ENCODE results near the gene UPB1.
"Not testable (repeated sequence)": the region's sequence is repeated elsewhere in the genome, so short reads cannot be mapped to it uniquely, and the experiment has no call there.

Gene UPB1

GRCh38 chr22:24481641-24482040, 13.5 kb upstream of the UPB1 start:
- DNase-seq (ENCODE audit: low read depth): no peak

DNA sequence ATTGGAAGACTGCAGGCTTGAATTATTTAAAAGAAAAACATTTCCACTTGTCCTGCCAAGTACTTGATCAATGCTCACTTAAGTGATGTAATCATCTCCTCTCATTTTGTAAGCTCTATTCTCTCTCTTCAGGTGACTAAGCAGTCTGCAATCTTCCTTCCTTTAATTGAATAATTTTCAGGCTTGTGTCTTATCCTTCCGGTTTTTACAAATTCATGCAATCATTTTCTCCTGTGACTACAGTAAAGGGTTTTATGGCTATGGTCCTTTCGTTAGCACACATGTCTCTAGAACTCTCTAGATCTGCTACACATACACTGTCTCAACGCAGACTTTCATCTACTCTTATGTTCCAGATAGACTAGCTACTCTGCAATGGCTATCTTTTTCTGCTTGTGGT, 12.6 kb upstream of the UPB1 start:
- no peak for DNase-seq (ENCODE audit: low read depth)

DNA sequence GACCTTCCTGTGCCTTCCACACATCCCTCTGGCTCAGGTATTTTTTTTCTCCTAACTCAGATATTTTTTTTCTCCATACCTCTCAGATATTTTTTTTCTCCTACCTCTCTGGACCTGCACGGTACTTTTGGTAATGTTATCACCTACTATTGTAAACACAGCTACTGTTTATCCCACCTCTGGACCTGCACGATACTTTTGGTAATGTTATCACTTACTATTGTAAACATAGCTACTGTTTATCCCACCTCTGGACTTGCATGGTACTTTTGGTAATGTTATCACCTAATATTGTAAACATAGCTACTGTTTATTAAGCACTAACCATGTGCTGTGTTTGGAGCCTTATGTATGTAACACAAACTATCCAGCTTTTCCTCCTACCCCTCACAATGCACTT, 12.1 kb upstream of the UPB1 start:
- DNase-seq (ENCODE audit: low read depth): no peak

- DNase-seq (ENCODE audit: low read depth): no peak
Measured at GRCh38 chr22:24483976-24484545, 11.1 kb upstream of the UPB1 start.

DNA sequence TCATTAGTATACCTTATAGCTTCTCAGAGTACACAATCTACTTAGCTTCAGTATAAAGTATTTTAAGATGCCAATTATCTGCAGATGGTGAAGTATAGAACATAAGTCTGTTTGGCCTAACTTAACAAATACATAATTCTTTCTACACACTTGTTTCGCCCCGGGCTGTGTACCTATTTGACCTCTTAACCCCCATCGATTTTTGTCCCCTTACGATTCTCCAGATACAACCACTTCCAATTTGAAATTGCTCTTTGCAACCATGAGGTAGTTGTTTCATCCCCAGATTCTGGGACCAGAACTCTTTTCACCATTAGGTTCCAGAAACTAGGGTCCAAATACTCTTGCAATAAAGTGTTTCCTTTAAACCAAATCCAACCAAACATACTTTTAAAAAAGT, 10.0 kb upstream of the UPB1 start:
- DNase-seq (ENCODE audit: low read depth): no peak

- no peak for DNase-seq (ENCODE audit: low read depth)
Measured at GRCh38 chr22:24485608-24486007, 9.5 kb upstream of the UPB1 start.

GRCh38 chr22:24486501-24486921, 8.6 kb upstream of the UPB1 start:
- DNase-seq (ENCODE audit: low read depth): no peak

DNA sequence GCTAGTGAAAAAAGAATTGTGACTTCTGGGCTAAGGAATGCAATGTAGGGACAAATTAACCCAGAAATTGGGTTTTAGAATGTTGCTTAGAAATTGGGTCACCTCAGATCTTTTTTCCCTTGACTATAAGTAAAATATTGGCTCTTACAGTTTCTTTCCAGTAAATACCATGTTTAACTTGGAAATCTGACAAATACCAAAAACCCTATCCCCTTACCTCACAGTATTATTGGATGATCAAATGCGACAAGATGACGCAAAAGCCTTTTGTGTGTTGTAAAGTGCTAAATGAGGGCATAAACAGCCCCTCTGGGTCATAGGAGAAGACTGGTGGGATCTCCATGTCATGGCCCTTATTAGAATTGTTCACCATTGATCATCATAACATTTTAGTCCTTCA, 6.1 kb upstream of the UPB1 start:
- no peak for DNase-seq (ENCODE audit: low read depth)

- not testable (repeated sequence) for DNase-seq (ENCODE audit: low read depth)
Measured at GRCh38 chr22:24489434-24489833, 5.7 kb upstream of the UPB1 start.

- no peak for DNase-seq (ENCODE audit: low read depth)
Measured at GRCh38 chr22:24492391-24492790, 2.7 kb upstream of the UPB1 start.

DNA sequence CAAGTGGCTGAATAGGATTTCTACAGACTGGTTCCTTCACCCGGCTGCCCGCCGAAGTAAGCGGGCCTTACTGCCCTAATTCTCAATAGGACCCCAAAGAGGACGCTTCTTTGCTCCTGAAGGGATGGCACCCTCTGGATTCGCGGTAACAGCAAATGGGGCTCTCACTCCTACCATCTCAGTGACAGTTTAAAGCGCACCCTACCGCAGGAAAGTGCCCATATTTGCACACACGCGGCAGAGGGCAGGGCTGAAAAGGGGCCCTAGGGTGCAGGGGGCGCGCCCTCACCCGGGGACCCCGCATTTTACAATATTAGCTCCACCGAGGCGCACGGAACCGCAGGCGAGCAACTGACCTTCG, 985 bp upstream of the UPB1 start:
- DNase-seq (ENCODE audit: low read depth): no peak

DNA sequence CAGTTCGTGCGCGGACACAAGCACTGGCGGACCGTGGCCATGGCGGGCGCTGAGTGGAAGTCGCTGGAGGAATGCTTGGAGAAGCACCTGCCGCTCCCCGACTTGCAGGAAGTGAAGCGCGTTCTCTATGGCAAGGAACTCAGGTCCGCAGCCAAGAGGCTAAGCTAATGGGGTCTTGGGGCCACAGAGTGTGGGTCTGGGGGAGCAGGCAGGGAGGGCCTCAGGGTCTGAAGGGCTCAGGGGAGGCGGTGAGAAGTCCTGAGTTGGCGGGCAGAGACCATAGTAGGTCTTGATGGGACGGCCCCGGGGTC, 188 bp downstream of the UPB1 start:
- DNase-seq (ENCODE audit: low read depth): no peak

DNA sequence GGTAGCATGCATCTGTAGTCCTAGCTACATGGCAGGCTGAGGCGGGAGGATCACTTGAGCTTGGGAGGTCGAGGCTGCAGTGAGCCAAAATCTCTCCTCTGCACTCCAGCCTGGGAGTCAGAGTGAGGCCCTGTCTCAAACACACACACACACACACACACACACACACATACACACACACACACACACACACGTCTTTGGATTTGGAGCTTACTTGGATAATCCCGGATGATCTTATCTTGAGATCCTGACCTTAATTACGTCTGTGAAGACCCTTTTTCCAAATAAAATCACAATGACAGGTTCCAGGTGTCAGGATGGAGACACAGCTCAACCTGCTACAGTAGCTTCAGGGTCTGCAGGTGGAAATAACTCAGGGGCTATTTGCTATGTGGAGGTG, 1.1 kb downstream of the UPB1 start:
- no peak for DNase-seq (ENCODE audit: low read depth)

DNA sequence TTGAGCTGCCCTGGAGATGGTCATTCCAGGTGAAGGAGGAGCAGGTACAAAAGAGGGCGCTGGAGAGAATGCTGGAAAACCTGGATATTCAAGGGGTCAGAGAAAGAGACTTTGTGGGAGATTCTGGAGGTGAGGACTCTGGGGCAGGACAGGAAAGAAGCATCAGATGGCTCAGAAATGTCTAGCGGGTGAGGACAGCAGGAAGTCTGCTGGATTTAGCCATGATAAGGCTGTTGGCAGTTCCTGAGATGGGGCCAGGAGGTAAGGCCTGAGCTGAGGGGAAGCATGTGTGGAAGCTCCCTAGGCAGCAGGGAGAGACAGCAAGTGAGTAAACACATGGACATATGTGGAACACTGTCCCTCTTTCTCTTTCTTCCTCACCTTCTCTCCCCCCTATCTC, 1.5 kb downstream of the UPB1 start:
- no peak for DNase-seq (ENCODE audit: low read depth)

- no peak for DNase-seq (ENCODE audit: low read depth)
Measured at GRCh38 chr22:24497841-24498258, 2.7 kb downstream of the UPB1 start.

GRCh38 chr22:24498824-24499223, 3.7 kb downstream of the UPB1 start:
- DNase-seq (ENCODE audit: low read depth): no peak

DNA sequence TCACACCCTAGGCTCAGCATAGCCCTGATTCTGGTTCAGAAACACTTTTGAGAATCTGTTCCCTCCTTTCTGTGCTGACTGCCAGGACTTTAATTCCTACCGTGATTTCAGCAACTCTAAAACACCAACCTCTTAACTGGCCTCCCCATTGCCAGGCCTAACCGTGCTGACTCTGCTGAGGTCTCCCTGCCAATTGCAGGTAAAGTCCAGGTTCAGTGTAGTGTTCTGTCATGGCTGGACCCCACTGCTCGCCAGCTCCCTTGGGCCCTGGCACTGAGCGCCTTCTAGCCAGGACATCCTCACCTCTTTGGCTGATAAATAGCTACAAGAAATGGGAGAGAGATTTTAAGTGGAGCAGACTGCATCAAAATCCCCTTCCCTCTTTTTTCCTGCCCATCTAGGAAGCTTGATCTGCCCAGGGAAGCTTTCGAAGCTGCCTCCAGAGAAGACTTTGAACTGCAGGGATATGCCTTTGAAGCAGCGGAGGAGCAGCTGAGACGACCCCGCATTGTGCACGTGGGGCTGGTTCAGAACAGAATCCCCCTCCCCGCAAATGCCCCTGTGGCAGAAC, 4.7 kb downstream of the UPB1 start:
- no peak for DNase-seq (ENCODE audit: low read depth)

DNA sequence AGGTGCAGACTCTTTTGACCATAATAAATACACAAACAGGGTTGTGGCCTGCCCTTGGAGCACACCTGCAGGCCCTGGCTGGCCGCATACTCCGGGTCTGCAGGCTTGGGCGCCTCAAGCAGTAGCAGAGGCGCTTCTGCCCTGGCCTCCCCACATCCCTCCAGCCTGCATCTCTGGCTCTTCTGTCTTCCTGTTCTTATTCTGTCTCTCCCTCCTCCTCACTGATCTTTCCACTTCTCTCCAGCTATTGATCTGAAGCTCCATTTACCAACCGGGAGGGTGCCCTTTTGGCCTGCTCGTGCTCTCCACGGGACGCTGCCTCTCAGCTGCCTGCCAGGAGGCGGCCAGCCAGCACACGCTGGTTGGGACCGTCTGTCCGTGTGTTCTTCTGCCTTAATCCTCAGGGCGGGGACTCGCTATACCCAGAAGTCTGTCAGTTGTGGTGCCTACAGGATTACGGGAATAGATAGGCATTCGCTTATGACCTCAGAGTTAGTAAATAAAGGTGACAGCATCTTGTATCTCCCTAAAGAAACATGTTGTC, 5.2 kb downstream of the UPB1 start:
- DNase-seq (ENCODE audit: low read depth): no peak

- no peak for DNase-seq (ENCODE audit: low read depth)
Measured at GRCh38 chr22:24501301-24502005, 6.3 kb downstream of the UPB1 start.

DNA sequence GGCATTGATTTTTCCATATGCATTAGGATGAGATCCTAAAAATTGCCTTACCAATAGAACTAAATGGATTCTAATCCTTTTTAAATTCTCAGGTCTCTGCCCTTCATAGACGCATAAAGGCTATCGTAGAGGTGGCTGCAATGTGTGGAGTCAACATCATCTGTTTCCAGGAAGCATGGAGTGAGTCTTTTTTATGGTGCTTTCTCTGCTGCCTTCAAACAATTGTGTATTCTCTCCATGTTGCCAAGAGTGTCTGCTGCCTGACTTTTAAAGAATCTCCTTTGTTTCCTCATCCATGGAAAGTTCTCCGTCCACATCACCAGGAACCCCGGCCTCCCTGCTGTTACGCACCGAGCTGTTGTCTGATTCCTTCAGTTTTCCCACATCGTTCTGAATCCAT, 6.9 kb downstream of the UPB1 start:
- no peak for DNase-seq (ENCODE audit: low read depth)

- DNase-seq (ENCODE audit: low read depth): no peak
Measured at GRCh38 chr22:24502541-24502940, 7.4 kb downstream of the UPB1 start.

- DNase-seq (ENCODE audit: low read depth): peak; percentile 40
Measured at GRCh38 chr22:24503137-24503842, 8.2 kb downstream of the UPB1 start.

- DNase-seq (ENCODE audit: low read depth): no peak
Measured at GRCh38 chr22:24503843-24504338, 8.8 kb downstream of the UPB1 start.
